ENCODE results near the gene UNC5A.

UNC5A gene

GRCh38 chr5:176889321-176890280, 79.2 kb downstream of the UNC5A start:
- TF ChIP-seq CTCF (conservative IDR thresholded peaks at IDR 0.05) (no peak), ZFX (IDR thresholded peaks at IDR 0.05) (no peak)
- H3K27ac ChIP-seq, result no peak overlapping the region

DNA sequence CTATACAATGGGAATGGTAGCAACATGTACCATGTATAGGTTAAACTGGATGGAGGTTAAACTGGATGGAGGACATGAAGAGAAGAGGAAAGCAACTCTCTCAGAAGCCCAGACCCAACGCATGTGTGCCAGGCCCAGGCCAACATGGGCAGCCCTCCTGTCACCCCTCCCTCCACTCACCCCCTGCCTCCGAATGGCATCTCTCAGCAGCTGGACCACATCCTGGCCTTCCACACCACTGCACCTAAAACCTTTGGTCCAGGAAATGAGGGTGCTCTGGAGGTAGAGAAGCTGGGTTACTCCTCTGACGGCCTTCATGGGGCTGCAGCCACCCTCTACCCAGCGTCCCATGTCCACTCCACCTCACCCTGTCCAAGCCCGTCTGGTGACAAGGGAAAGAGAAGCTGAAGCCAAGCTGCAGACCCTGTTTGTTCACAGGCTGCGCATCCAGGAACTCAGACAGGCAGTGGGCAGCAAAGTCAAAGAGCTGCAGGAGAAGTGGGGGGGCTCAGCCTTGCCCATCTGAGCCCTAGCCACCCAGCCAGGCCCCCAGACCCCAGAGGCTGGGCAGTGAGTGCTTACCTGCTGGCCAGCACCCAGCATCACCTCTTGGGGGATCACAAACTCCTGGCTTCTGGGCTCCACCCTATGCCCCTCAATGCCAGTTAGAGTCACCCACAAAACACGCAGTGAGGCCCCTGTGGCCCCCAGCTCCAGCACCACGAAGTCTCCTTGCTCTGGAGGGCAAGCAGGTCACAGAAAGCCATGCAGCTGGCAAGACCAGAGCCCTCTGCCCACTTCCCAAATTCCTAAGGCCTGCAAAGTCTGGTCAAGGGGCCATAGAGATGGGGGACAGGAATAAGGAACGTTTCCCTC, 80.3 kb downstream of the UNC5A start:
- no peak for TF ChIP-seq CTCF (conservative IDR thresholded peaks at IDR 0.05)
- no peak for TF ChIP-seq ZFX (IDR thresholded peaks at IDR 0.05)
- no peak overlapping the region for H3K27ac ChIP-seq

DNA sequence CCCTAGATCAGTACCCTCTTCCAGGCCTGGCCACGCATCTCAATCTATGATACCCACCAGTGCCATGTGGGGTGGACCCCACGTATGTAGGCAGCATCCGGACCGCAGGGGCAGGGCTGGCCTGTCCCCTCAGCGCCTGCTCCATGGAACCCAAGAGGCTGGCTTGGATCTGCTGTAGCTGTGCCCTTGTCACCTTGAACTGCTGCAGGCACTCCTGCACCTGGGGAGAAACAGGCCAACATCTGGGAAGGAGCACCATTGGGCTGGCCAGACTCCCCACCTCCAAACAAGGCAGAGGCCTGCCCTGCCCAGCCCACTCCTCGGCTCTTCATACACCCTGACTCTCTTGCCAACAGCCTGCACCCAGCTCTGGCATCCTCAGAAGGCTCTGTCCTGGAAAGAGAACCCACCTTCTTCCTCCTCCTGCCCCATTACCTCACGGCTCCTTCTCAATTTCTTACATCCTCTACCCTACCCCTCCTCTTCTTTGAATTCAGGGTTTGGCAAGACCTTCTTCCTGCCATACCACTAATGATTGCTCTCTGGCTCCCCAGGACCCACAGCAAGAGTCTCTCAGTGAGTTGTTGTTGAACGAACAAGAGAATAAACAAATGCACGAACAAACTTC, 81.1 kb downstream of the UNC5A start:
- TF ChIP-seq CTCF (conservative IDR thresholded peaks at IDR 0.05) (no peak), ZFX (IDR thresholded peaks at IDR 0.05) (no peak)
- no peak overlapping the region for H3K27ac ChIP-seq

DNA sequence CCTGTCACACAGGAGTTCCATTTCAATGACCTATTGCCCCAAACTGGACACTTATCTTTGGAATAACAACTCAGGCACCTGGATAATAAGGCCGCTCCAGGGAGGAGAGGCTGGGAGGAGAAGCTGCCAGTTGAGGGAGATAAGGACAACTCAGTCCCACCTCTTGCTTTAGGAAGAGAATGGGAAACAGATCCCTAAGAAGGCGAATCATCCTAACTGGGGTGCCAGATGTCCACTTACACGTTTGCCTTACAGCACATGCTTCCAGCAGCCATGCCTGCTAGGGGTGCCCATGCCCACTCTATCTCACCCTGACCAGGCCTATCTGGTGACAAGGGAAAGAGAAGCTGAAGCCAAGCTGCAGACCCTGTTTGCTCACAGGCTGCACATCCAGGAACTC, 82.3 kb downstream of the UNC5A start:
- TF ChIP-seq CTCF (conservative IDR thresholded peaks at IDR 0.05) (no peak), ZFX (IDR thresholded peaks at IDR 0.05) (no peak)
- no peak overlapping the region for H3K27ac ChIP-seq

- no peak overlapping the region for H3K27ac ChIP-seq
- TF ChIP-seq CTCF (conservative IDR thresholded peaks at IDR 0.05), result no peak
- TF ChIP-seq ZFX (IDR thresholded peaks at IDR 0.05), result no peak
Observed at GRCh38 chr5:176894298-176894697, 83.9 kb downstream of the UNC5A start.

- no peak overlapping the region for H3K27ac ChIP-seq
- no peak for TF ChIP-seq CTCF (conservative IDR thresholded peaks at IDR 0.05)
- TF ChIP-seq ZFX (IDR thresholded peaks at IDR 0.05), result no peak
Observed at GRCh38 chr5:176895831-176896230, 85.5 kb downstream of the UNC5A start.

Data from C4-2B (cell line).